GM18907 (cell line): ENCODE data around the gene HOXA1.

Experiments
- ATAC-seq: cut with Tn5 transposase; IDR thresholded peaks from one replicate; pipeline ENCODE4 v1.9.1; 2021; ENCODE audit warnings: mild to moderate bottlenecking, moderate library complexity; ENCODE audit not compliant: unreplicated experiment

The HOXA1 gene

DNA sequence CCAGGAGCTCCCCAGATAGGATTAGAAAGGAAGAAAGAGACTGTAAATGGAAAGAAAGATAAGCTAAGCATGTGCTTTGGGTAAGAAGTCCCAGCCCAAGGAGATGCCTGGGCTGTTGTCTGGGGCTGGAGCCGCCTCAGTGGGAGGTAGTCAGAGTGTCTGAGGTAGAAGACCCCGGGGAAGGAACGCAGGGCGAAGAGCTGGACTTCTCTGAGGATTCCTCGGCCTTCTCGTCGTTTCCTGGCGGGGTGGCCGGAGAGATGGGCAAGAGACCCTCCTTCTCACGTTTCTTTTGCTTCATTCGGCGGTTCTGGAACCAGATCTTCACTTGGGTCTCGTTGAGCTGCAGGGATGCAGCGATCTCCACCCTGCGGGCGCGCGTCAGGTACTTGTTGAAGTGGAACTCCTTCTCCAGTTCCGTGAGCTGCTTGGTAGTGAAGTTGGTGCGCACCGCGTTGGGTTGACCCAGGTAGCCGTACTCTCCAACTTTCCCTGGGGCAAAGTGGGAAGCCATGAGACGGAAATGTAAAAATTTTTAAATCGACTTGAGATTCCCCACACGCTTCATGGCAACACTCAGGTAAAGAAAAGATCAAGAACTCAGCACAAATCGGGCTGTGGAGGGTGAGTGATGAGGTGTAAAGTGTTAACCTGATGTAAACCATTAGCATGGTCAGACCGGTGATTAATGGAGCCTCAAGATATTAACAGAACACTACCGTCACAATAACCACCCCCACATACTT, 1.3 kb downstream of the HOXA1 start:
- no peak for ATAC-seq

DNA sequence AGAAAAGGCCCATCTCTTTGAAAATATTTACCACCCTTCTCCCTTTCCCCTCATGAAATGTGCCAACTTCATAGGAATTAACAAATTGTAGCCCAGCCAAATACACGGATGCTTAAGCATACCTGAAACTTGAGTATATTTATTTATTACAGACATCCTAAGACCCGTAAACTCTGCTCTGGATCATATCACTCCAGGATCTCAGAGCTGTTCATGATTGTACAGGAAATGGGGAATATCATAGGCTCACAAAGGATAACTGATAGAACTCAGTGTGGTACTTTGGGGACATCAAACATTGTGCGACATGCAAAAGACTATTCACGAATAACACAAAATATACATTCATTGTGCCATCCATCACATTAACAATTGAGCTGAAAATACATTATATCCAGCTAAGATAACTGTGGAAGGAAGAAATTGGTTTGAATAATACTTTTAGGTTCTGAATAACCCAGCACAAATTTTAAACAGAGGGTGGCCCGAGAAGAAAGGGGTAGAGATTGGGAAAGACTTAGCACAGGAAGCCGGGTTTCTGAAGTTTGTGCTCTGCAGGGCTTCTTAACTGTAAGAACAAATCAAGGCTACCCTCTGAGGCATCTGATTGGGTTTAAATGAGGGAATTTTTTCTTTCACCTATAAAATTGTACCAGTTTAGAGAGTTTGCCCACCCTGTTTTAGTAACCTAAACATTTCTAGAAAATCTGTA, 2.5 kb downstream of the HOXA1 start:
- no peak for ATAC-seq

DNA sequence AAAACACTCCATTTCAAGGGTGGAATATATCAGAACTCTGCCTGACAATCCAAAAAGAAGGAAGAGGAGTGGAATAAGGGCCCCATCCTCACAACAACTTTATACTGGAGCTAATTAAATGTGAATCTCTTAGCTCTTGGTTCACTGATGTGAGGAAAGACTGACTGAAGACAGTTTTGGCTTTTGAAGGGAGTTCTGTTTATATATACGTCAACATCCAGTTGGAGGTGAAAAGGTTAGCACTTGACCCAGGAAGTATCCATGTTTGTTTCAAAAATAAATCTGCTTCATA, 3.0 kb downstream of the HOXA1 start:
- ATAC-seq: no peak

DNA sequence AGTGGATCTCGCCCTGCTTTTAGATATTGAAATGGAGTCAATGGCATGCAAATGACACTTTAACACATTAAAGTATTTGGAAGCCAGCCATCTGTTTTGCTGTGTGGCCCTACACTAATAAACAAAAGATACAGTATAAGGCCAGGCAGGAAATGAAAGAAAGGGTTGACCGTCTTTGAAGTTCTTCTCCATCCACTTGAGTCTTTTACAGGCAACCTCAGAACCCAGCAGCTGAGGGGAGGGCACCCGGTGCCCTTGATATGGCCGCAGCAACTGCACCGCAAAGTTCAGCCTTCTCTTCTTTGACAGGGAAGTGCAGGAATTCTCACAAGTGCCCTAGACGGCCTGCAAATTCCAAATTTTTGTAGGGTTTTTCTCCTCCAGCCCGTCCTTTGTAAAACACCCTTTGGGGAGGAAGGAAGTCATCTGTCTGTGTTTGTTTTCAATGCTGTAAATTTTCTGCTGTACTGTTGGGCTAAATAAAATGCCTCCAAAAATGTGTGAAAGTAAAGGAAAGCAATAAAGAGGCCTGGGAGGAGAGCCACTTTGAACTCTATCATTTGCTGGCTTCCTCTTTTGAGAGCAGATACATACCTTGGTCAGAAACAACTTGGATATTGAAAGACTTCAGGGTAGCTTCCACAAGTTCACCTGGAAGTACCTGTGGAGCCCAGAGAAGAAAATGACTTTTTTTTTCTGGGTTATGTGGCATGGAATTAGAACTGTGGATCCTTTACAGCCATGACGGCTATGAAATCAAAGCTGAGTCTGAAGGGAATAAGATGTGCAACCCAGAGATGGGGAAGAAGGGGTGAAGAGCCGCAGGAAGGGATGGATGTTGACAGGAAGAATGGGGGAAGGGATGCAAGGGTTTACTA, 3.6 kb downstream of the HOXA1 start:
- no peak for ATAC-seq

DNA sequence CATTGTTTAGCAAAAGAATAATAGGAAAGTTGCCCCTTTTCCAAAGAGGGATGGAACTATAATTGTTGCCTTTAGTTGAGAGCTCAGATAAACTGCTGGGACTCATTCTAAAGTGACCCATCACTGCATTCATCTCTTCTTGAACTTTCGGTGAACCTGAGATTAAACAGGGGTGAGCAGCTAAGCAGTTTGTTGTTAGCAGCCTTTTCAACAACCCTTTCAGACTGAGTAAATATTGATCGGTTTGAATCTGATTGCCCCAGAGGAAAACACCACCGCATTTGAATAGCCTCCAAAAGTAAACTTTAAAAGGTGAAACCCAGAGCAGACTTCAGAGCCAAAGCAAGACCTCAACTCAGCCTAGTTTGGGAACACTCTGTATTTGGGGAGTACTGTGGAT, 4.7 kb downstream of the HOXA1 start:
- no peak for ATAC-seq

- ATAC-seq: no peak
Observed at GRCh38 chr7:27088002-27088922, 7.5 kb downstream of the HOXA1 start.

- ATAC-seq: no peak
Observed at GRCh38 chr7:27083646-27084045, 12.2 kb downstream of the HOXA1 start.

DNA sequence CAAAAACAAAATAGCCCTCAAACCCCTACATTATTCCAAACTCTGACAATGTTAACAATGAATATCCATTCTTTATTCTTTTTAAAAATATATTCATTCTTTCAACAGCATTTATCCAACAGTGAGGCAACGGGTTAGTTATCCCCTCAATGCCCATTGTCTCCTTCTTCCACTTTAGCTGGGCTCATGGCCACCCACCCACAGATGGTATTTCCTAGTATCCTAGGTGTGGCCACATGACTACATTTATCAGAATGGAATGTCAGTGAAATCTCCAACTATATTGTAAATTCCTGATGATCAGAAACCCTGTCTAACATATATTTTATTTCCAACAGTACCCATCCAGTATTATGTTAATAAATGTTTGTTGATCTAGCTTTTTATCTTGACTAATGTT, 13.6 kb downstream of the HOXA1 start:
- no peak for ATAC-seq

DNA sequence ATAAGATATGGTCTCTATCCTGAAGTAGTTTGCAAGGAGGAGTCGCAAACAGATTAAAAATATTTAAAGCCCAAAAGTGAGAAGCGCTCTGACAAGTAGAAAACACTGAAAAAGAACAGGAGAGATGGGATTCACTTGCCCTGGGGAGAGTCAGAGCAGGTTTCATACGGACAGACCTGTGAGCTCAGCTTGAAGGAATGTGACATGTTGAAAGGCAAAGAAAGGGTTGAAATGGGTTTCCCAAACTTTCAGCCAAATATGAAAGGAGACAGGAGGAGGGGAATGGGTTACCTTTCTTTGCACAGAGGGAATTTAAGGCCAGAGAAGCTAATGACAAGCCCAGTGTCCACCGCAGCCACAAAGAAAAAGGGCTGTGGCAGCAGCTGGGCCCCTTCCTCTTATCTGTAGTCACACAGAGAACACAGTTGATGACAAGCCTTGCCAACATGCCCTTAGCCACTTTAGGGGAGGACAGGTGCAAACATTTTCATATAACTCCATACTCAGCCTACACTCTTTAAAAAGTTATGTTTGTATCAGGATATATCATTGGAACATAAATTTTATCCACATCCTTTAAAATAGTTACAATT, 14.9 kb downstream of the HOXA1 start:
- ATAC-seq: no peak

DNA sequence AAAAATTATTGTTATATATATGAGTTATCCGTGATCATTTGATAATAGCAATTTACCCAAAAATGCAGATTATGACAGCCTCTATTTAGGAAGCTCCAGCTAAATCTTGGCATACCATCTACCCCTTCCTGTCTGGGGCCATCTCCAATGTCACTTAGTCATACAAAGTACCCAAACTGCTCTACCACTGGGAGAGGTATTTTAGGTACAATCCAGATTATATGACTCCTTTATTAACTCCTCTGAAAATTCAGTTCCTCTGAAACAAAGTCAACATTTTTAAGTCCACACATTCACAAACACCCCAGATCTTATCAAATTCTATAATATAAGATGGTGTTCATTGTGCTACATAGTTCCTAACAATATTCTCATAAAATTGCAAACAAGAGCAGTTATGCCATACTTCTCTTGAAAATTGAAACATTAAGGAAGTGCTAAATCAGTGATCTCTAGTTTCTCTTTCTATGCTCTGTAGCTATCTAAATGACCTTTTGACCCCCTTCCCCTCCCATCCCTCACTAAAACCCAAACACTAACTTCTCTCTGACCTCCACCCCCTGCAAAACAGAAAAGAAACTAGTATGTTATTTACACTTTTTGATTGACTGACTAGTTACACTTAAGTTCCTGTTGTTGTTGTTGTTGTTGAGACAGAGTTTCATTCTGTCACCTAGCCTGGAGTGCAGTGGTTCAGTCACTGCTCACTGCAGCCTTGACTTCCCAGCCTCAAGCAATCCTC, 16.4 kb downstream of the HOXA1 start:
- peak; percentile 40 for ATAC-seq

- no peak for ATAC-seq
Observed at GRCh38 chr7:27078616-27079233, 17.1 kb downstream of the HOXA1 start.

GRCh38 chr7:27073076-27073475, 22.7 kb downstream of the HOXA1 start:
- ATAC-seq: no peak

DNA sequence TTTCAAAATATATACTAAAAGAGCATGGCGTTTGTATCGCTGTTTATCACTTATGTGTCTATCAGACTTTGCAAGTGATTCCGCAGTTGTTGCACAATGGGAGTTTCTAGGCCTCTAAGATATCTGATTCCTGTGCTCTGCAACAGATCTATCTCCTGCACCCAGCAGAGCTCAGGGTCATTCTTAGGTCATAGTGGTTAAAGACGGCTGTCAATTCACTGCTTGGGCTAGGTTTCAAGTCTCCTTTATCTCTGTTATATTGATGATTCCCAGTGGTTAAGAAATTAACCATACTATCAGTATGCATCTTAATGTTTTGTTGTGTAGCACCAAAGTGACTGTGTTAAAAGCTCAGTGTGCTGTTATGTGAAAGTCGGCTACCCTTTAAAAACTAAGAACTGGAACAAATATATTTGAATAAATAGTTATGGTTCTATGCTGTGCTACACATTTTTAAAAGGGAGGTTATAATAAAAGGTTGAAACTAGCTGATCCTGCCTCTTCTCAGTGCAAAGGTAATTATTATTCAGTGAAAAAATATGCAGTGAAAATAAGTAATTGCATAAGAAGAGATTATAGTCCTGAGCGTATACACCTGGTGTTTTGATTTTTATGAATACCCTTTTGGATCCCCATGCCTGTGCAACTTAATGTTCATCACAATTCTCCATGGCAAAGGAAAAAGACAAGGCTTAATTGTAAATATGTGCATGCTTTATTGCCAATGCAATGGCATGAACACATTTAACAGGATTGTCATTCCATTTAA, 24.0 kb downstream of the HOXA1 start:
- ATAC-seq: no peak

GRCh38 chr7:27068259-27068658, 27.5 kb downstream of the HOXA1 start:
- no peak for ATAC-seq

DNA sequence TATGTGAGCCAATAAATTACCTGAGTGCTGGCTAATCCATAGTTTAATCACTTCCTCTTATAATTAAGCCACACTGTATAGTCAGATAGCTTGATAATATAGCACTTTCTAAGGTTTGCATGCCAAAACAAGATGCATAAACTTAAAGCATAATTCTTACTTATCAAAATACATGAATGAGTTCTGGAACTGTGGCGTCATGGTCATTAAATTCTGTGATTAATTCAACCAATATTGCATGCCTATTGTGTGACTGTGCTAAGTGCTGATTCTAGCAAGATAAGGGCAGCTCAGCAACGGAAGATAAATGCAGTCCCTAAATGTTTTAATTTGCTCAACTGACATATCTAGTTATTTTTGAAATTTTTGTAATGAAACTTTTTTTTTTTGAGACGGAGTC, 29.7 kb downstream of the HOXA1 start:
- no peak for ATAC-seq

DNA sequence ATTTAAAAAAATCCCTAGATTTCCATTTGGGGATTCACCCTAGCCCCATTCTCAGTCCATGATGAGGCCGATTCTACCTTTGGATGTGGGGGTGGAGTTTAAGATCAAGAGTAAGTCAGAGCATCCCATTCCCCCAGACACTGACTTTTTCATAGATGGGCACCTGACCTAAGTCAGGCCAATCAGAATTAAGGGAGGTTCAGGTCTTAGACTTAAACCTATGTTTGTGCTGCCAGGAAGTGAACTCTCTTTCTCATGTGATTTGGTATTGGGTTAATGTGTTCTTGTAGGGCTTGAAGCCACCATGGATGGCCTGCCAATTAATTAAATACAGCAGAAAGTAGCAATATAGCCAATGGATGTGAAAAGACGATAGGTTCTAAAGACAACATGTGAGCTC, 30.1 kb downstream of the HOXA1 start:
- no peak for ATAC-seq

DNA sequence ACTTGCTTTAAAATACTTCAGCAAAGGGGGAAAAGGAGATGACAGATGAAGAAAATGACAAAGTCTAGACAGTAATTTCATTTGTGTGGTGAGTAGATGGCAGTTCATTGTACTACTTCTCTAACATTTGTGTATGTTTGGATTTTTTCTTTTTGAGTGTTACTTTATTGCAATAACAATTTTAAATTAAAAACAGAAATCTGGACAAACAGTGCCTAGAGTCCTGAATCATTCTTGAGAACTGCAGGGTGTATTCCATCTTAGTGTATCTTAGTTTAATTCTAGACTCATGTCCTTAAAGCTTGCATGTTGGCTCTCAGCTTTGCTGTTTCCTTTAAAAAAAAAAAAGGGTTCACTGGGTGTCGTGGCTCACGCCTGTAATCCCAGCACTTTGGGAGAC, 31.1 kb downstream of the HOXA1 start:
- ATAC-seq: no peak

GRCh38 chr7:27064159-27064558, 31.6 kb downstream of the HOXA1 start:
- ATAC-seq: no peak

GRCh38 chr7:27062946-27063345, 32.9 kb downstream of the HOXA1 start:
- no peak for ATAC-seq
